MCF 10A (cell line): Measurements from ENCODE around the gene COMMD1. TPM values are rescaled to one million over a fixed set of nuclear protein-coding genes. Genes with fewer than 3 reads are reported as not detected.

Experiments used
- BruUV-seq: library from RNA; stranded (reverse); fragments of 400-500 nt; replicated peaks from 2 replicates; lab custom pipeline; 2021; lab: Mats Ljungman, UMichigan
- CTCF ChIA-PET: fragments of 300-600 bp; sonication (Branson Sonifier 250); formaldehyde crosslinking; extraction: SDS; loops from one replicate; lab custom pipeline; 2021; ENCODE audit warnings: antibody characterized with exemption, inconsistent platforms; lab: Yijun Ruan, JAX
- POLR2A ChIA-PET: fragments of 300-600, 350-650 bp; sonication (Branson Sonifier 250); formaldehyde crosslinking; extraction: SDS; loops from one replicate; lab custom pipeline; 2020; ENCODE audit warnings: antibody characterized with exemption, inconsistent platforms; lab: Yijun Ruan, JAX
- DNase-seq: peaks from one replicate; pipeline ENCODE4 v3.0.0-alpha.2; 2018; ENCODE audit not compliant: unreplicated experiment
- H3K27ac Mint-ChIP-seq: one replicate; pipeline ENCODE4 v1.8.0; 2022; ENCODE audit warnings: mild to moderate bottlenecking, low read depth, mixed read lengths; ENCODE audit not compliant: unreplicated experiment
- H3K27me3 Mint-ChIP-seq: one replicate; pipeline ENCODE4 v1.8.0; 2022; ENCODE audit warnings: mixed read lengths; ENCODE audit not compliant: insufficient read depth, unreplicated experiment
- H3K36me3 Mint-ChIP-seq: one replicate; pipeline ENCODE4 v1.8.0; 2022; ENCODE audit warnings: mild to moderate bottlenecking, moderate library complexity, mixed read lengths; ENCODE audit not compliant: insufficient read depth, unreplicated experiment
- H3K4me1 Mint-ChIP-seq: one replicate; pipeline ENCODE4 v1.8.0; 2022; ENCODE audit warnings: mixed read lengths; ENCODE audit not compliant: insufficient read depth, unreplicated experiment
- H3K4me3 Mint-ChIP-seq: one replicate; pipeline ENCODE4 v1.8.0; 2022; ENCODE audit warnings: mild to moderate bottlenecking, moderate library complexity, mixed read lengths; ENCODE audit not compliant: unreplicated experiment
- H3K9me3 Mint-ChIP-seq: one replicate; pipeline ENCODE4 v1.8.0; 2022; ENCODE audit warnings: mixed read lengths; ENCODE audit not compliant: unreplicated experiment
- intact Hi-C: fragments of 100-400 bp; cut with micrococcal nuclease; formaldehyde crosslinking; loops from 2 replicates; pipeline ENCODE4 v1.14.1; 2022
- total RNA-seq: library from RNA; stranded (reverse); gene quantifications from 2 replicates; pipeline ENCODE4 v1.2.3, GENCODE V29; 2022
- TF ChIP-seq, protein P1 (sequence below): fragments of 200-600 bp; IDR thresholded peaks from one replicate; pipeline ENCODE4 v1.8.0; 2022; ENCODE audit warnings: antibody characterized with exemption, mild to moderate bottlenecking; ENCODE audit not compliant: unreplicated experiment

COMMD1 gene
- total RNA-seq, 1 experiment from 2014 or later: 33.8 TPM

DNA sequence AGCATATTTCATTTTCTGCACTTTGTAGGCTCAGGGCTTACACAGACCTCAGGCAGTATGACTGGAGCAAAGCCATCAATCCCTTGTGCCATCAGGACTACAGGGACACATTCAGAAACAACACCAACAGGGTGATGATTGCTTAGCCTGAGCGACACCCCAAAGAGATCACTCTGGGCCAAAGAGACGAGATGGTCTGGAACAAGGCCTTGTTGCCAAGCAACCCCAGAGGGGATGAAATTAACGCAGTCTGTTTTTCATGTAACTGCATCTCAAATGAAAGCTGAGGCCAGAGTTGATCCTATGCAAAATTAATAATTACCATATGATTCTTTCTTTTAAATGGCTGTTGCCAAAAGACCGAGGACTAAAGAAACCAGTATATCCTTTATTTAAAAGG is 270.3 kb downstream of the COMMD1 start:
- Mint-ChIP-seq H3K9me3 (no peaks in the 10 kb centered on the region), H3K4me3 (no peak overlapping the region), H3K27ac (no peak overlapping the region), H3K27me3 (no peaks in the 10 kb centered on the region), H3K36me3 (no peaks in the 10 kb centered on the region), H3K4me1 (no peaks in the 10 kb centered on the region)
- ChIA-PET POLR2A (no interaction called here), CTCF (interaction anchor here (0.6 kb wide), 1 partner anchor 138 kb away, joined by 4 read pairs; no protein-coding TSS in a partner anchor)
- no TSS peak for BruUV-seq
- intact Hi-C loops: no loop called here
- TF ChIP-seq, protein P1, sequence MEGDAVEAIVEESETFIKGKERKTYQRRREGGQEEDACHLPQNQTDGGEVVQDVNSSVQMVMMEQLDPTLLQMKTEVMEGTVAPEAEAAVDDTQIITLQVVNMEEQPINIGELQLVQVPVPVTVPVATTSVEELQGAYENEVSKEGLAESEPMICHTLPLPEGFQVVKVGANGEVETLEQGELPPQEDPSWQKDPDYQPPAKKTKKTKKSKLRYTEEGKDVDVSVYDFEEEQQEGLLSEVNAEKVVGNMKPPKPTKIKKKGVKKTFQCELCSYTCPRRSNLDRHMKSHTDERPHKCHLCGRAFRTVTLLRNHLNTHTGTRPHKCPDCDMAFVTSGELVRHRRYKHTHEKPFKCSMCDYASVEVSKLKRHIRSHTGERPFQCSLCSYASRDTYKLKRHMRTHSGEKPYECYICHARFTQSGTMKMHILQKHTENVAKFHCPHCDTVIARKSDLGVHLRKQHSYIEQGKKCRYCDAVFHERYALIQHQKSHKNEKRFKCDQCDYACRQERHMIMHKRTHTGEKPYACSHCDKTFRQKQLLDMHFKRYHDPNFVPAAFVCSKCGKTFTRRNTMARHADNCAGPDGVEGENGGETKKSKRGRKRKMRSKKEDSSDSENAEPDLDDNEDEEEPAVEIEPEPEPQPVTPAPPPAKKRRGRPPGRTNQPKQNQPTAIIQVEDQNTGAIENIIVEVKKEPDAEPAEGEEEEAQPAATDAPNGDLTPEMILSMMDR: no peak
- DNase-seq: no peak

DNA sequence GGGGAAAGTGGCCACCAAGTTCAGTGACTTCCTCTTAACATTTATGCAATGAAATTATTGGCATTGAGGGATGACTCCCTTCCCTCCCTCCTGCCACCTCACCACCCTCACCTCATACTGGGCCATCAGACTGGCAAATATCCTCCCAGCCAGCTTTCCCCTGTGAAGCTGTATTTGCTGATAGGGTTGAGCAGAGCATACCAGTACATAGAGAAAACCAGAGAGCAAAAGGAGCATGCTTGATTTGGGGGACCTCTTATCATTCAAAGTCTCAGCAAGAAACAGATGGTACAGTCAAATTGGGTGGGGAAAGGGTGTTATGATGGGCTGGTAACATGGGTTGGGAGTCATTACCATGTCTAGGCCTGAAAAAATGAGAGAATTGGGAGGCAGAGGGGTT is 271.3 kb downstream of the COMMD1 start:
- H3K4me1 Mint-ChIP-seq: no peaks in the 10 kb centered on the region
- H3K27ac Mint-ChIP-seq: no peak overlapping the region
- ChIA-PET CTCF (interaction anchor here (0.6 to 0.7 kb wide), 2 partner anchors 20 to 234 kb away, joined by 3 to 4 read pairs; no protein-coding TSS in a partner anchor), POLR2A (no interaction called here)
- TF ChIP-seq, protein P1: no peak
- H3K4me3 Mint-ChIP-seq: no peak overlapping the region
- H3K27me3 Mint-ChIP-seq: no peaks in the 10 kb centered on the region
- H3K9me3 Mint-ChIP-seq: no peaks in the 10 kb centered on the region
- no peaks in the 10 kb centered on the region for H3K36me3 Mint-ChIP-seq
- intact Hi-C loops: no loop called here
- no TSS peak for BruUV-seq
- DNase-seq: no peak

DNA sequence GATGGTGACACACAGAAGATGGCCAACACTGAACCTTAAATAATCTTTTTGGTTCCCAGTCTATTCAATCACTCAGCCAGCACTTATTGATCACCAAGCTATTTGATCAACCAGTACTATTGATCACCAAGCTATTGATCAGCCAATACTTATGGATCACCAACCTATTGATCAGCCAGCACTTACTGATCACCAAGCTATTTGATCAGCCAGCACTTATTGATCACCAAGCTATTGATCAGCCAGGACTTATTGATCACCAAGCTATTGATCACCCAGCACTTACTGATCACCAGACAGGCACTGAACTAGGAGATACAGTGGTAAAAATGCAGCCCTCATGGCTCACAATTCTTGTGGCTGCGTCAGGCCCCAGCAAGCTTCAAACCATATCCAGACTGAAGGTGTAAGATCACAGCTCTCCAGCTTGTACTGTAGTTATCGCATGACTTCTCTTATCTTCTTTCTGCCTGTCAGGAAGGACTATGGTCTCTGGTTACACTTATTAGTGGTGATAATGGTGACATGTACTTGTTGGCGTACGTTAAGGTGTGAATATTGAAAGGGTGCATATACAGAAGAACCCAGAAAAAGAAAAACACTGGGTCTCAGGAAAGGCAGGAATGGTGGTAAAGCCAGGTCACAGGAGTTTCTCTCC is 272.0 kb downstream of the COMMD1 start:
- TF ChIP-seq, protein P1: no peak
- intact Hi-C loops: no loop called here
- ChIA-PET POLR2A (no interaction called here), CTCF (interaction anchor here (0.6 to 0.7 kb wide), 2 partner anchors 21 to 234 kb away, joined by 3 to 4 read pairs; no protein-coding TSS in a partner anchor)
- Mint-ChIP-seq H3K9me3 (no peaks in the 10 kb centered on the region), H3K4me1 (no peaks in the 10 kb centered on the region), H3K27ac (no peak overlapping the region), H3K4me3 (no peak overlapping the region), H3K27me3 (no peaks in the 10 kb centered on the region), H3K36me3 (no peaks in the 10 kb centered on the region)
- no TSS peak for BruUV-seq
- DNase-seq: no peak

DNA sequence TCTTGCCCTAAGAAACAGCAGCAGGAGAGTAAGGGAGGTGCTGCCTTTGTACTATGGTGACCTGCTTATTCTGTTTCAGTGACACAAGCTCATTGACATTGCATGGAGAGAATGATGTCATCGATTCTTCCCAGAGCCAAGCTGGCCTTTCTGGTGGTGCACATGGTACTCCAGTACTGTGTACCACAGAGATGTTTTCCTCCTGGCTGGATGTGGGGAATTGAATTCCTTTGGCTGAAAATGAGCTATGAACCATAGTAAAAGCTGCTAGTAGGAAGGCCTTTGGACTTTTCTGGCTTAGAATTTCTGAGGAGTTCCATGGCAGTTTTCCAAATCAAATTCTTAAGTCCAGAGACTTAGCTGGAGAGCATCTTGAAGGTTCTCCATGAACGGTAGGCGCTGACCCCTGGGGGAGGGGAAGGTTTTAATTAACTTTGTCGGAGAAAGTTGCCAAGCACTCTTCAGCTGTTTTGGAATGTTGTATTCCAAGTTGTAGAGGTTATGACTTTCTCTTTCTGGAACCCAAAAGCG is 273.3 kb downstream of the COMMD1 start:
- Mint-ChIP-seq H3K4me1 (no peaks in the 10 kb centered on the region), H3K27ac (no peak overlapping the region), H3K9me3 (no peaks in the 10 kb centered on the region), H3K36me3 (no peaks in the 10 kb centered on the region), H3K4me3 (no peak overlapping the region), H3K27me3 (no peaks in the 10 kb centered on the region)
- no peak for DNase-seq
- BruUV-seq: no TSS peak
- intact Hi-C loops: no loop called here
- POLR2A ChIA-PET: interaction anchor here (0.6 kb wide), 1 partner anchor 110 kb away, joined by 3 read pairs; no protein-coding TSS in a partner anchor
- CTCF ChIA-PET: interaction anchor here (0.6 kb wide), 1 partner anchor 88 kb away, joined by 4 read pairs; no protein-coding TSS in a partner anchor
- TF ChIP-seq, protein P1: no peak
